HEK293 (cell line): ENCODE data around the gene SLC4A1AP.

ENCODE experiments used
- CTCF ChIA-PET: fragments of 350-600 bp; formaldehyde crosslinking; extraction: SDS; loops from one replicate; lab custom pipeline; 2021; ENCODE audit warnings: antibody characterized with exemption; lab: Yijun Ruan, JAX
- POLR2A ChIA-PET: fragments of 300-600 bp; formaldehyde crosslinking; extraction: SDS; loops from one replicate; lab custom pipeline; 2020; ENCODE audit warnings: antibody characterized with exemption, inconsistent platforms; lab: Yijun Ruan, JAX
- H3K27ac ChIP-seq: fragments of 200-500 bp; sonication (Bioruptor generic); 2 replicates; pipeline ENCODE4 v1.5.1; 2014; ENCODE audit warnings: low read depth, low read length, control low read depth, inconsistent platforms; ENCODE audit errors: extremely low read depth
- H3K36me3 ChIP-seq, 2 experiments: fragments of 200-500 bp in 1 of 2; sonication (Bioruptor generic) in 1 of 2; 1 replicate in 1 of 2; 2 replicates in 1 of 2; pipeline ENCODE4 v1.5.1; 2014 to 2017; ENCODE audit warnings: inconsistent platforms in 2 of 2, low read length in 2 of 2; ENCODE audit not compliant: control insufficient read depth in 2 of 2, insufficient read depth in 1 of 2
- H3K4me1 ChIP-seq: fragments of 200-500 bp; sonication (Bioruptor generic); 2 replicates; pipeline ENCODE4 v1.5.1; 2014; ENCODE audit warnings: mild to moderate bottlenecking, low read length, inconsistent platforms; ENCODE audit not compliant: control insufficient read depth, insufficient read depth
- H3K4me3 ChIP-seq: 2 replicates; pipeline ENCODE4 v1.5.1; 2011; ENCODE audit warnings: low read depth, mild to moderate bottlenecking, control low read depth, low read length, moderate library complexity
- H3K9me3 ChIP-seq: fragments of 200-500 bp; sonication (Bioruptor generic); 2 replicates; pipeline ENCODE4 v1.5.1; 2014; ENCODE audit warnings: low read depth, low read length, inconsistent platforms; ENCODE audit not compliant: control insufficient read depth, insufficient read depth
- GLI2 ChIP-seq: fragments of 450-650 bp; formaldehyde crosslinking; IDR thresholded peaks from 2 replicates; pipeline ENCODE4; 2017; ENCODE audit warnings: missing biosample characterization, missing genetic modification characterization, low read depth, borderline replicate concordance
- GLI4 ChIP-seq: fragments of 450-650 bp; formaldehyde crosslinking; IDR thresholded peaks from 2 replicates; pipeline ENCODE4 v1.5.1; 2016; ENCODE audit warnings: missing biosample characterization, missing genetic modification characterization
- GLIS1 ChIP-seq: fragments of 450-650 bp; formaldehyde crosslinking; IDR thresholded peaks from 2 replicates; pipeline ENCODE4 v1.5.1; 2016; ENCODE audit warnings: missing biosample characterization, missing genetic modification characterization
- PBX3 ChIP-seq: sonication (generic); formaldehyde crosslinking; IDR thresholded peaks from 2 replicates; pipeline ENCODE4 v1.8.1; 2022; ENCODE audit warnings: mild to moderate bottlenecking, moderate library complexity, missing genetic modification reagents
- REPIN1 ChIP-seq: fragments of 450-650 bp; formaldehyde crosslinking; IDR thresholded peaks from 2 replicates; pipeline ENCODE4 v1.5.1; 2017; ENCODE audit warnings: missing biosample characterization, missing genetic modification characterization, low read depth
- REST ChIP-seq: fragments of 450-650 bp; formaldehyde crosslinking; IDR thresholded peaks from 2 replicates; pipeline ENCODE4 v1.5.1; 2016; ENCODE audit warnings: missing biosample characterization, missing genetic modification characterization
- TRIM28 ChIP-seq: IDR thresholded peaks from 2 replicates; pipeline ENCODE4 v1.6.1; 2011; ENCODE audit warnings: low read length, control low read depth, borderline replicate concordance
- ZBTB6 ChIP-seq: fragments of 450-650 bp; formaldehyde crosslinking; IDR thresholded peaks from 2 replicates; pipeline ENCODE4 v1.5.1; 2017; ENCODE audit warnings: missing biosample characterization, missing genetic modification characterization
- ZNF138 ChIP-seq: fragments of 450-650 bp; formaldehyde crosslinking; IDR thresholded peaks from 2 replicates; pipeline ENCODE4 v1.5.1; 2016; ENCODE audit warnings: missing biosample characterization, missing genetic modification characterization, borderline replicate concordance
- ZNF169 ChIP-seq: fragments of 450-650 bp; formaldehyde crosslinking; IDR thresholded peaks from 2 replicates; pipeline ENCODE4 v1.5.1; 2016; ENCODE audit warnings: missing biosample characterization, missing genetic modification characterization
- ZNF214 ChIP-seq: fragments of 450-650 bp; formaldehyde crosslinking; IDR thresholded peaks from 2 replicates; pipeline ENCODE4 v1.5.1; 2017; ENCODE audit warnings: missing biosample characterization, mild to moderate bottlenecking, missing genetic modification characterization, borderline replicate concordance
- ZNF266 ChIP-seq: fragments of 450-650 bp; formaldehyde crosslinking; IDR thresholded peaks from 2 replicates; pipeline ENCODE4 v1.5.1; 2016; ENCODE audit warnings: missing biosample characterization, missing genetic modification characterization, low read depth
- ZNF274 ChIP-seq, 2 experiments: fragments of 200-500 bp in 1 of 2; fragments of 450-650 bp in 1 of 2; sonication (Bioruptor generic) in 1 of 2; formaldehyde crosslinking in 1 of 2; IDR thresholded peaks; 2 replicates each; pipeline versions ENCODE4 v1.5.1 to v1.6.1; 2014 to 2016; ENCODE audit warnings: borderline replicate concordance in 1 of 2, inconsistent platforms in 1 of 2, low read length in 1 of 2, missing biosample characterization in 1 of 2, missing genetic modification characterization in 1 of 2
- ZNF391 ChIP-seq: fragments of 450-650 bp; formaldehyde crosslinking; IDR thresholded peaks from 2 replicates; pipeline ENCODE4 v1.5.1; 2016; ENCODE audit warnings: low read depth, missing biosample characterization, missing genetic modification characterization, borderline replicate concordance
- ZNF473 ChIP-seq: fragments of 450-650 bp; formaldehyde crosslinking; IDR thresholded peaks from 2 replicates; pipeline ENCODE4 v1.5.1; 2017; ENCODE audit warnings: missing biosample characterization, missing genetic modification characterization
- ZNF48 ChIP-seq: fragments of 450-650 bp; formaldehyde crosslinking; IDR thresholded peaks from 2 replicates; pipeline ENCODE4 v1.5.1; 2016; ENCODE audit warnings: missing biosample characterization, missing genetic modification characterization
- ZNF488 ChIP-seq: fragments of 450-650 bp; formaldehyde crosslinking; IDR thresholded peaks from 2 replicates; pipeline ENCODE4 v1.5.1; 2016; ENCODE audit warnings: missing biosample characterization, missing genetic modification characterization
- ZNF560 ChIP-seq: fragments of 450-650 bp; formaldehyde crosslinking; IDR thresholded peaks from 2 replicates; pipeline ENCODE4 v1.5.1; 2017; ENCODE audit warnings: missing biosample characterization, missing genetic modification characterization, borderline replicate concordance
- ZNF623 ChIP-seq: fragments of 450-650 bp; formaldehyde crosslinking; IDR thresholded peaks from 2 replicates; pipeline ENCODE4 v1.5.1; 2016; ENCODE audit warnings: missing biosample characterization, missing genetic modification characterization
- ZNF664 ChIP-seq: fragments of 450-650 bp; formaldehyde crosslinking; IDR thresholded peaks from 2 replicates; pipeline ENCODE4 v1.5.1; 2016; ENCODE audit warnings: missing biosample characterization, missing genetic modification characterization
- ZNF670 ChIP-seq: fragments of 450-650 bp; formaldehyde crosslinking; IDR thresholded peaks from 2 replicates; pipeline ENCODE4 v1.5.1; 2016; ENCODE audit warnings: missing biosample characterization, missing genetic modification characterization, low read depth

Gene SLC4A1AP

GRCh38 chr2:27713201-27713600 lies 49.5 kb downstream of the SLC4A1AP start:
- Histone ChIP-seq H3K9me3 (no peaks in the 10 kb centered on the region), H3K4me1 (peaks cover 4% of the 10 kb centered on the region; the same call in 1 of the 2 replicates), H3K36me3 (no peaks in the 10 kb centered on the region), H3K27ac (no peak overlapping the region), H3K4me3 (no peak overlapping the region)
- POLR2A ChIA-PET: interaction anchor here (0.7 kb wide), 1 partner anchor 723 kb away, joined by 7 read pairs; no protein-coding TSS in a partner anchor
- CTCF ChIA-PET: interaction anchor here (0.5 to 3.5 kb wide), 4 partner anchors 10 to 338 kb away, joined by 3 to 23 read pairs (median 6); no protein-coding TSS in a partner anchor
- TF ChIP-seq GLI4: no peak
- no peak for TF ChIP-seq REST (tag by site-specific recombination)
- no peak for TF ChIP-seq ZNF670 (tag by site-specific recombination)
- TF ChIP-seq ZNF274 (IDR thresholded peaks at IDR 0.05; ENCODE audit: low read length): no peak
- TF ChIP-seq ZNF274 (tag by site-specific recombination; IDR thresholded peaks at IDR 0.05; ENCODE audit: borderline replicate concordance): no peak
- no peak for TF ChIP-seq ZNF138
- TF ChIP-seq ZBTB6 (tag by site-specific recombination): no peak
- no peak for TF ChIP-seq GLIS1 (tag by site-specific recombination)
- TF ChIP-seq ZNF473 (tag by site-specific recombination): no peak
- TF ChIP-seq ZNF266 (tag by site-specific recombination): no peak
- no peak for TF ChIP-seq ZNF560
- TF ChIP-seq GLI2: no peak
- no peak for TF ChIP-seq TRIM28
- no peak for TF ChIP-seq PBX3 (CRISPR knock-in tag)
- no peak for TF ChIP-seq ZNF48 (tag by site-specific recombination)
- TF ChIP-seq ZNF488 (tag by site-specific recombination): no peak
- TF ChIP-seq ZNF391 (tag by site-specific recombination): no peak

- Histone ChIP-seq H3K9me3 (no peaks in the 10 kb centered on the region), H3K36me3 (no peaks in the 10 kb centered on the region), H3K27ac (no peak overlapping the region), H3K4me3 (no peak overlapping the region), H3K4me1 (peaks cover 4% of the 10 kb centered on the region; the same call in 1 of the 2 replicates)
- POLR2A ChIA-PET: no interaction called here
- CTCF ChIA-PET: interaction anchor here (0.6 to 3.5 kb wide), 4 partner anchors 9 to 269 kb away, joined by 3 to 23 read pairs (median 6); no protein-coding TSS in a partner anchor
- TF ChIP-seq ZNF488 (tag by site-specific recombination): no peak
- peak; percentile 36; the same call in 1 of the 2 replicates for TF ChIP-seq ZNF623 (tag by site-specific recombination)
- no peak for TF ChIP-seq ZNF664 (tag by site-specific recombination)
- TF ChIP-seq ZNF214 (tag by site-specific recombination): no peak
- TF ChIP-seq REPIN1 (tag by site-specific recombination): no peak
- 0 out of 2 replicates have a peak, but pooled peaks have one; percentile 28 for TF ChIP-seq REST (tag by site-specific recombination)
- TF ChIP-seq ZNF169 (tag by site-specific recombination): no peak
These were observed 50.4 kb downstream of the SLC4A1AP start for GRCh38 chr2:27714053-27714452.
